DND-41 (cell line): ENCODE results near the gene XK.

Experiments
- ATAC-seq: fragments of 200-7000 bp; cut with Tn5 transposase; 3 replicates; pipeline ENCODE4 v1.9.1; 2021; ENCODE audit warnings: low read depth; ENCODE audit not compliant: insufficient read depth
- DNase-seq: peaks from one replicate; pipeline ENCODE4 v3.0.0-alpha.2; 2020
- H2AFZ ChIP-seq: 2 replicates; pipeline ENCODE4 v1.6.0; 2012; ENCODE audit warnings: low read depth, low read length
- H3K27ac ChIP-seq: 2 replicates; pipeline ENCODE4 v1.5.1; 2012; ENCODE audit warnings: low read length, inconsistent platforms
- H3K27me3 ChIP-seq: fragments of 200-600 bp; sonication (generic); 2 replicates; pipeline ENCODE4 v1.6.0; 2012; ENCODE audit warnings: low read length, mild to moderate bottlenecking, inconsistent platforms; ENCODE audit not compliant: insufficient read depth, poor library complexity
- H3K36me3 ChIP-seq: 2 replicates; pipeline ENCODE4 v1.5.1; 2012; ENCODE audit warnings: low read length, inconsistent platforms; ENCODE audit not compliant: insufficient read depth
- H3K4me1 ChIP-seq: 2 replicates; pipeline ENCODE4 v1.5.1; 2012; ENCODE audit warnings: mild to moderate bottlenecking, low read length; ENCODE audit not compliant: insufficient read depth
- H3K4me2 ChIP-seq: 2 replicates; pipeline ENCODE4 v1.6.0; 2012; ENCODE audit warnings: mild to moderate bottlenecking, moderate library complexity, low read length, inconsistent platforms; ENCODE audit not compliant: insufficient read depth
- H3K4me3 ChIP-seq, 2 experiments: fragments of 200-600 bp in 1 of 2; shearing (Covaris generic) in 1 of 2; 2 replicates each; pipeline ENCODE4 v1.5.1; 2012 to 2016; ENCODE audit warnings: inconsistent platforms in 2 of 2, low read length in 2 of 2, mild to moderate bottlenecking in 2 of 2, low read depth in 1 of 2, moderate library complexity in 1 of 2
- H3K79me2 ChIP-seq: 2 replicates; pipeline ENCODE4 v1.6.0; 2012; ENCODE audit warnings: low read length, inconsistent platforms; ENCODE audit not compliant: insufficient read depth
- H3K9ac ChIP-seq: 2 replicates; pipeline ENCODE4 v1.6.0; 2012; ENCODE audit warnings: low read depth, mild to moderate bottlenecking, inconsistent platforms, low read length, moderate library complexity
- H3K9me3 ChIP-seq: 2 replicates; pipeline ENCODE4 v1.5.1; 2012; ENCODE audit warnings: low read length, moderate library complexity, mild to moderate bottlenecking, inconsistent platforms; ENCODE audit not compliant: insufficient read depth, severe bottlenecking
- H4K20me1 ChIP-seq: 2 replicates; pipeline ENCODE4 v1.6.0; 2012; ENCODE audit warnings: low read length; ENCODE audit not compliant: insufficient read depth
- EZH2 ChIP-seq: IDR thresholded peaks from 3 replicates; pipeline ENCODE4 v1.6.1; 2012; ENCODE audit warnings: borderline replicate concordance, low read depth, mild to moderate bottlenecking, moderate library complexity, low read length, inconsistent platforms; ENCODE audit not compliant: severe bottlenecking
- TF ChIP-seq, protein P1 (sequence below): IDR thresholded peaks from 2 replicates; pipeline ENCODE4 v1.5.1; 2012; ENCODE audit warnings: borderline replicate concordance, low read length, moderate library complexity, mild to moderate bottlenecking; ENCODE audit not compliant: poor library complexity, severe bottlenecking; ENCODE audit errors: extremely low read depth

XK gene

DNA sequence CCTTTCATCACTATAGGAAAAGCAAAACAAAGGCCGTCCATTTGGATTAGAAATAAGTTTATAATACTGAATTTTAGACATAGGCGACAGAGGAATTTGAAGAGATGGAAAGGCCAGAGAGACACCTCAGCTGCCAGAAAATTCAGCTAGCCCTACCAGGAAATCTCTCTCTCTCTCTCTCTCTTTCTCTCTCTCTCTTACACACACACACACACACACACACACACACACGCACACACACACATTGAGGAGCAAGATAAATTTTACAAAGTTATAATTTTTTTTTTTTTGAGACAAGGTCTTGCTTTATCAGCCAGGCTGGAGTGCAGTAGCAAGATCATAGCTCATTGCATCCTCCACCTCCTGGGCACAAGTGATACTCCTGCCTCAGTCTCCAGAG is 1.4 kb downstream of the XK start:
- no peak for ATAC-seq
- TF ChIP-seq, protein P1, sequence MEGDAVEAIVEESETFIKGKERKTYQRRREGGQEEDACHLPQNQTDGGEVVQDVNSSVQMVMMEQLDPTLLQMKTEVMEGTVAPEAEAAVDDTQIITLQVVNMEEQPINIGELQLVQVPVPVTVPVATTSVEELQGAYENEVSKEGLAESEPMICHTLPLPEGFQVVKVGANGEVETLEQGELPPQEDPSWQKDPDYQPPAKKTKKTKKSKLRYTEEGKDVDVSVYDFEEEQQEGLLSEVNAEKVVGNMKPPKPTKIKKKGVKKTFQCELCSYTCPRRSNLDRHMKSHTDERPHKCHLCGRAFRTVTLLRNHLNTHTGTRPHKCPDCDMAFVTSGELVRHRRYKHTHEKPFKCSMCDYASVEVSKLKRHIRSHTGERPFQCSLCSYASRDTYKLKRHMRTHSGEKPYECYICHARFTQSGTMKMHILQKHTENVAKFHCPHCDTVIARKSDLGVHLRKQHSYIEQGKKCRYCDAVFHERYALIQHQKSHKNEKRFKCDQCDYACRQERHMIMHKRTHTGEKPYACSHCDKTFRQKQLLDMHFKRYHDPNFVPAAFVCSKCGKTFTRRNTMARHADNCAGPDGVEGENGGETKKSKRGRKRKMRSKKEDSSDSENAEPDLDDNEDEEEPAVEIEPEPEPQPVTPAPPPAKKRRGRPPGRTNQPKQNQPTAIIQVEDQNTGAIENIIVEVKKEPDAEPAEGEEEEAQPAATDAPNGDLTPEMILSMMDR, result no peak
- TF ChIP-seq EZH2, result no peak
- no peaks in the 10 kb centered on the region for H3K4me1 ChIP-seq
- H3K36me3 ChIP-seq, result no peaks in the 10 kb centered on the region
- no peaks in the 10 kb centered on the region for H3K27me3 ChIP-seq
- H3K4me3 ChIP-seq, result no peak overlapping the region
- no peak overlapping the region for H3K9ac ChIP-seq
- H3K4me2 ChIP-seq, result no peak overlapping the region
- no peaks in the 10 kb centered on the region for H4K20me1 ChIP-seq
- no peak overlapping the region for H2AFZ ChIP-seq
- H3K79me2 ChIP-seq, result no peaks in the 10 kb centered on the region
- no peak overlapping the region for H3K27ac ChIP-seq
- no peak for DNase-seq
- no peaks in the 10 kb centered on the region for H3K9me3 ChIP-seq

DNA sequence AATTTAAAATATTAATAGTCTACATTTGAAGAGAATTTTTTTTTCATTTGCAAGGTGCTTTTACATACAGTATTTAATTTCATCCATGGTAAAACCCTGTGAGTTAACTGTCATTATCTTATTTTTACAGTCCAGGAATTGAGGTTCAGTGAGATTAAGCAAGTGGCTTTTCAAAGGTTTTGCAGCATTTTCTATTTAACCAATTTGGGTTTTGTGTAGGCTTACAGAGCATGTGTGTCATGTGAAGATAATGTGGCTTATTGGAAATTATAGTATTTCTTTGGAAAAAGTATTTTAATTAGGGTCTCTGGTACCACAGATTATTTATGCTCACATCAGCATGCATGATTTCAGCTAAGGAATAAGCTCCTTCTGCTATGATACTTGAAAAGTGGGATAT is 4.5 kb downstream of the XK start:
- no peak overlapping the region for H3K4me2 ChIP-seq

DNA sequence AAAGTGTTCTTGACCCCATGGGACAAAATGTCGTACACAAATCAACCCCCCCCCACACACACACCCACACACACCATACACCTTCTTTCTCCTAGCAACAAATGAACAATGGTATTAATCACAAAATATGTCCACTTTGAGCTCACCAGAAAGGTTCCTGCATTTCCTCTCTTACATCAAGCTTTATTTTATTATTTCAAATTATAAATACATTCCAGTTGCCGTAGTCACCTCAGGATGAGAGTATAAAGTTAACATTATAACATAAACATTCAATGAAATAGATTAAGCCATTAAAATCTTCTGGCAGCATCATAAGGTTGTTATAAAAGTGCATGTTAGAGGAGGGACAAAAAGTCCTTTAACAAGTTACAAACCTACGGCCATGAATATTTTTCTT is 7.3 kb downstream of the XK start:
- no peak for ATAC-seq
- no peak overlapping the region for H3K4me3 ChIP-seq
- no peaks in the 10 kb centered on the region for H3K9me3 ChIP-seq
- no peak for TF ChIP-seq EZH2
- no peaks in the 10 kb centered on the region for H3K27me3 ChIP-seq
- H4K20me1 ChIP-seq, result no peaks in the 10 kb centered on the region
- no peak overlapping the region for H3K4me2 ChIP-seq
- H3K4me1 ChIP-seq, result no peaks in the 10 kb centered on the region
- DNase-seq, result no peak
- no peak overlapping the region for H3K9ac ChIP-seq
- no peaks in the 10 kb centered on the region for H3K36me3 ChIP-seq
- H2AFZ ChIP-seq, result no peak overlapping the region
- no peaks in the 10 kb centered on the region for H3K79me2 ChIP-seq
- H3K27ac ChIP-seq, result no peak overlapping the region

More for the DNA sequence above, 4.5 kb downstream of the XK start:
- Histone ChIP-seq H3K4me3 (no peak overlapping the region), H3K9me3 (no peaks in the 10 kb centered on the region), H3K9ac (no peak overlapping the region), H3K27me3 (no peaks in the 10 kb centered on the region), H3K27ac (no peak overlapping the region), H3K79me2 (no peaks in the 10 kb centered on the region), H2AFZ (no peak overlapping the region), H4K20me1 (no peaks in the 10 kb centered on the region), H3K4me1 (no peaks in the 10 kb centered on the region), H3K36me3 (no peaks in the 10 kb centered on the region)
- no peak for DNase-seq
- no peak for TF ChIP-seq EZH2
- TF ChIP-seq, protein P1, result no peak
- ATAC-seq, result no peak

DNA sequence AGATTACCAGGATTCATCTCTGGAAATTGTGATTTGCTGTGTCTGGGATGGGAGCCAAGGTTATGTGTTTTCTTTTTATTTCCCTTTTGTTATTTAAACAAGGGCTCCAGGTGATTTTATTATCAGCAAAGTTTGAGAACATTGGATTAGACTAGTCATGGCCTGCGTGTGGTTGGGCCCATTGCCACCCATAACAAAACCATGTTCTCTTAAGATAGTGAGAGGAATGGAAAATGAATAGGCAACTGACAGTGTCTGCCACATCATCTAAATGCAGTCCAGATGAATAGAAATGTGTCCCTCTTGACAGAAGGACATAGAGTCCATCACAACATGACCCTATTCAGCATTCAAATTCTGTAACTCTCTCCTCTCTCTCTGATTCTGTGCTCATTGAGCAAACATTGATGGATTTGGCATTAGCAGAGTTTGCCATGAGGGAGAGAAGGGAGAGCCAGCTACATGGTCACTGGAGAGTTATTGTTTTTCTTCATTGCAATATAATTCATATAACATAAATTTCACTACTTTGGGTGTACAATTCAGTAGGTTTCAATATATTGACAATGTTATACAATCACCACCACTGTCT is 11.7 kb downstream of the XK start:
- Histone ChIP-seq H3K4me3 (no peak overlapping the region), H4K20me1 (no peaks in the 10 kb centered on the region), H3K9ac (no peak overlapping the region), H3K36me3 (no peaks in the 10 kb centered on the region), H3K27ac (no peak overlapping the region), H3K9me3 (no peaks in the 10 kb centered on the region), H3K79me2 (no peaks in the 10 kb centered on the region), H3K4me2 (no peak overlapping the region), H3K27me3 (no peaks in the 10 kb centered on the region), H3K4me1 (no peaks in the 10 kb centered on the region), H2AFZ (no peak overlapping the region)
- no peak for TF ChIP-seq EZH2
- no peak for DNase-seq
- ATAC-seq, result no peak
